ENCODE measurements around the gene ANLN. TPM values are rescaled to one million over a fixed set of nuclear protein-coding genes. Genes with fewer than 3 reads are reported as not detected.

The ANLN gene
- total RNA-seq, 1 donor from 2014 or later, result 85.5 TPM

DNA sequence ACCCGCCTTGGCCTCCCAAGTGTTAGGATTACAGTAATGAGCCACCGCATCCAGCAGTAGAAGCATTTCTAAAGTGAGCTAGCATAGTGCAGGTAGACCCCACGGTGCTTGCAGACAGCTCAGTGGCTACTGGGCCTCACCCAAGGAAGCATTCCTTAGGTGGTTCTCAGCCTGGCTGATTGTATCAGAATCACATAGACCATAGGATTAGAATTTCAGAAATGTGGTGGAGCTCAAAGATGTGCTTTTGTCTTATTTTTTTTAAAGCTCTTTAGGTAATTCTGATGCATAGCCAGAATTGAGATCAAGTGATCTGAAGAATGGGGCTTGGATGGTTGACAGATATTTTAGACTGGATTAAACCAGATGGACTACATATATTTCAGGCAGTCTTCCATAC, 10.9 kb downstream of the ANLN start:
- H3K36me3 Mint-ChIP-seq (ENCODE audit: low read depth), result peaks cover 36% of the 10 kb centered on the region
- DNase-seq (ENCODE audit: low read depth, low spot score), result no peak
- no peaks in the 10 kb centered on the region for H3K27me3 Mint-ChIP-seq (ENCODE audit: low read depth)
- H3K9me3 Mint-ChIP-seq, result no peaks in the 10 kb centered on the region
- no peak overlapping the region for H3K27ac Mint-ChIP-seq (ENCODE audit: unreplicated experiment)
- H3K4me1 Mint-ChIP-seq, result no peaks in the 10 kb centered on the region
- TF ChIP-seq, protein P1, sequence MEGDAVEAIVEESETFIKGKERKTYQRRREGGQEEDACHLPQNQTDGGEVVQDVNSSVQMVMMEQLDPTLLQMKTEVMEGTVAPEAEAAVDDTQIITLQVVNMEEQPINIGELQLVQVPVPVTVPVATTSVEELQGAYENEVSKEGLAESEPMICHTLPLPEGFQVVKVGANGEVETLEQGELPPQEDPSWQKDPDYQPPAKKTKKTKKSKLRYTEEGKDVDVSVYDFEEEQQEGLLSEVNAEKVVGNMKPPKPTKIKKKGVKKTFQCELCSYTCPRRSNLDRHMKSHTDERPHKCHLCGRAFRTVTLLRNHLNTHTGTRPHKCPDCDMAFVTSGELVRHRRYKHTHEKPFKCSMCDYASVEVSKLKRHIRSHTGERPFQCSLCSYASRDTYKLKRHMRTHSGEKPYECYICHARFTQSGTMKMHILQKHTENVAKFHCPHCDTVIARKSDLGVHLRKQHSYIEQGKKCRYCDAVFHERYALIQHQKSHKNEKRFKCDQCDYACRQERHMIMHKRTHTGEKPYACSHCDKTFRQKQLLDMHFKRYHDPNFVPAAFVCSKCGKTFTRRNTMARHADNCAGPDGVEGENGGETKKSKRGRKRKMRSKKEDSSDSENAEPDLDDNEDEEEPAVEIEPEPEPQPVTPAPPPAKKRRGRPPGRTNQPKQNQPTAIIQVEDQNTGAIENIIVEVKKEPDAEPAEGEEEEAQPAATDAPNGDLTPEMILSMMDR (conservative IDR thresholded peaks at IDR 0.05), result no peak
- no peak overlapping the region for H3K4me3 Mint-ChIP-seq

- DNase-seq (ENCODE audit: low read depth, low spot score), result no peak
- TF ChIP-seq, protein P1 (conservative IDR thresholded peaks at IDR 0.05), result no peak
- Mint-ChIP-seq H3K27me3 (ENCODE audit: low read depth) (no peaks in the 10 kb centered on the region), H3K4me3 (no peak overlapping the region), H3K9me3 (no peaks in the 10 kb centered on the region), H3K36me3 (ENCODE audit: low read depth) (peaks cover 26% of the 10 kb centered on the region), H3K4me1 (peaks cover 7% of the 10 kb centered on the region), H3K27ac (ENCODE audit: unreplicated experiment) (no peak overlapping the region)
These were observed 13.8 kb downstream of the ANLN start for GRCh38 chr7:36403452-36403851.

GRCh38 chr7:36404639-36405408, 15.2 kb downstream of the ANLN start:
- Mint-ChIP-seq H3K27ac (ENCODE audit: unreplicated experiment) (no peak overlapping the region), H3K4me3 (no peak overlapping the region), H3K36me3 (ENCODE audit: low read depth) (peaks cover 25% of the 10 kb centered on the region)

GRCh38 chr7:36405409-36405803, 15.7 kb downstream of the ANLN start:
- H3K4me3 Mint-ChIP-seq, result no peak overlapping the region
- no peaks in the 10 kb centered on the region for H3K27me3 Mint-ChIP-seq (ENCODE audit: low read depth)
- H3K9me3 Mint-ChIP-seq, result no peaks in the 10 kb centered on the region
- H3K4me1 Mint-ChIP-seq, result peaks cover 10% of the 10 kb centered on the region
- H3K36me3 Mint-ChIP-seq (ENCODE audit: low read depth), result peaks cover 22% of the 10 kb centered on the region
- H3K27ac Mint-ChIP-seq (ENCODE audit: unreplicated experiment), result no peak overlapping the region
- TF ChIP-seq, protein P1 (conservative IDR thresholded peaks at IDR 0.05), result no peak
- DNase-seq (ENCODE audit: low read depth, low spot score), result no peak

More at GRCh38 chr7:36404639-36405408, 15.2 kb downstream of the ANLN start:
- Mint-ChIP-seq H3K9me3 (no peaks in the 10 kb centered on the region), H3K4me1 (peaks cover 10% of the 10 kb centered on the region), H3K27me3 (ENCODE audit: low read depth) (no peaks in the 10 kb centered on the region)
- no peak for DNase-seq (ENCODE audit: low read depth, low spot score)
- TF ChIP-seq, protein P1 (conservative IDR thresholded peaks at IDR 0.05), result no peak

- peaks cover 10% of the 10 kb centered on the region for H3K4me1 Mint-ChIP-seq
- DNase-seq (ENCODE audit: low read depth, low spot score), result no peak
- TF ChIP-seq, protein P1 (conservative IDR thresholded peaks at IDR 0.05), result no peak
- H3K27me3 Mint-ChIP-seq (ENCODE audit: low read depth), result no peaks in the 10 kb centered on the region
- H3K27ac Mint-ChIP-seq (ENCODE audit: unreplicated experiment), result no peak overlapping the region
- H3K36me3 Mint-ChIP-seq (ENCODE audit: low read depth), result peaks cover 20% of the 10 kb centered on the region
- no peak overlapping the region for H3K4me3 Mint-ChIP-seq
- H3K9me3 Mint-ChIP-seq, result no peaks in the 10 kb centered on the region
These were observed 16.5 kb downstream of the ANLN start for GRCh38 chr7:36406156-36406555.

Measured in neural crest cell (in vitro differentiated cells).